Gastrocnemius medialis (tissue), 4 donors: ENCODE data around the gene ADGRB3. TPM values are rescaled to one million over a fixed set of nuclear protein-coding genes. Genes with fewer than 3 reads are reported as not detected.
"Not testable (repeated sequence)": the region's sequence is repeated elsewhere in the genome, so short reads cannot be mapped to it uniquely, and the experiment has no call there.

Experiments used
- ATAC-seq, 2 donors: fragments of 150-250 bp; one replicate each; pipeline ENCODE4 v1.9.1; 2016
- DNase-seq, 2 donors: peaks; one replicate each; pipeline ENCODE4 v3.0.0-alpha.2; 2019
- H3K27ac ChIP-seq, 4 donors: fragments of 200-600 bp; sonication (generic); 1 replicate in 1 of 4; 2 replicates in 3 of 4; pipeline ENCODE4 v1.5.1; 2016 to 2018; ENCODE audit warnings: mild to moderate bottlenecking in 2 of 4, moderate library complexity in 1 of 4
- H3K27me3 ChIP-seq, 3 donors: fragments of 200-600 bp; sonication (generic) in 2 of 3; 1 replicate in 1 of 3; 2 replicates in 2 of 3; pipeline versions ENCODE4 v1.5.1 to v1.6.0; 2016 to 2019; ENCODE audit warnings: mild to moderate bottlenecking in 1 of 3, moderate library complexity in 1 of 3
- H3K36me3 ChIP-seq, 2 donors: fragments of 200-600 bp; sonication (generic) in 1 of 2; one replicate each; pipeline ENCODE4 v1.5.1; 2017 to 2018
- H3K4me1 ChIP-seq, 2 donors: fragments of 200-600 bp; sonication (generic) in 1 of 2; one replicate each; pipeline ENCODE4 v1.5.1; 2016 to 2017; ENCODE audit warnings: mild to moderate bottlenecking in 2 of 2
- H3K4me3 ChIP-seq, 4 donors: fragments of 200-600 bp; sonication (generic) in 3 of 4; 1 replicate in 1 of 4; 2 replicates in 3 of 4; pipeline ENCODE4 v1.5.1; 2016 to 2019; ENCODE audit warnings: mild to moderate bottlenecking in 2 of 4
- H3K9me3 ChIP-seq, 3 donors: fragments of 200-600 bp; sonication (generic) in 2 of 3; 1 replicate in 1 of 3; 2 replicates in 2 of 3; pipeline ENCODE4 v1.5.1; 2016 to 2019
- CTCF ChIP-seq, 5 experiments: fragments of 450-650 bp in 3 of 5; fragments of 200-600 bp in 2 of 5; sonication (generic) in 2 of 5; IDR thresholded peaks in 4 of 5; conservative IDR thresholded peaks in 1 of 5; 1 replicate in 4 of 5; 2 replicates in 1 of 5; pipeline ENCODE4 v1.5.1; 2016 to 2019; ENCODE audit warnings: antibody characterized with exemption in 5 of 5, mild to moderate bottlenecking in 3 of 5, moderate library complexity in 3 of 5
- POLR2A ChIP-seq, 2 donors: fragments of 450-650 bp; IDR thresholded peaks; one replicate each; pipeline ENCODE4 v1.6.1; 2017; ENCODE audit warnings: antibody characterized with exemption in 2 of 2, mild to moderate bottlenecking in 2 of 2, moderate library complexity in 2 of 2
- in situ Hi-C, 4 donors: fragments of 200-750 bp; cut with MboI; loops; one replicate each; pipeline versions ENCODE4 v1.15.0 to v1.8.0; 2017; ENCODE audit warnings: low sequenced_read_pairs in 4 of 4
- intact Hi-C: fragments of 100-400 bp; cut with DNase I; formaldehyde crosslinking; loops from one replicate; pipeline ENCODE4 v1.15.1; 2023; ENCODE audit warnings: low total_unique reads
- total RNA-seq, 4 donors: library from RNA; depleted of rRNA; stranded (reverse); fragments of >200 nt; gene quantifications; one replicate each; pipeline versions ENCODE4 v1.1.0 to v1.2.3, GENCODE V29; 2016

The ADGRB3 gene
- total RNA-seq, 4 donors from 2014 or later, result 0.56 to 0.58 (median 0.58) TPM; not detected in 1

GRCh38 chr6:68975064-68975463, 340.0 kb downstream of the ADGRB3 start:
- Histone ChIP-seq H3K9me3 (no peaks in the 10 kb centered on the region), H3K27me3 (no peaks in the 10 kb centered on the region), H3K4me1 (no peaks in the 10 kb centered on the region), H3K36me3 (no peaks in the 10 kb centered on the region), H3K27ac (no peak overlapping the region), H3K4me3 (no peak overlapping the region)
- TF ChIP-seq POLR2A (IDR thresholded peaks at IDR 0.05) (no peak), CTCF (IDR thresholded peaks at IDR 0.05 in 4 of 5, conservative IDR thresholded peaks at IDR 0.05 in 1 of 5) (no peak)
- DNase-seq, result no peak
- in situ Hi-C loops (no loop called here), intact Hi-C loops (no loop called here)
- no peak for ATAC-seq

DNA sequence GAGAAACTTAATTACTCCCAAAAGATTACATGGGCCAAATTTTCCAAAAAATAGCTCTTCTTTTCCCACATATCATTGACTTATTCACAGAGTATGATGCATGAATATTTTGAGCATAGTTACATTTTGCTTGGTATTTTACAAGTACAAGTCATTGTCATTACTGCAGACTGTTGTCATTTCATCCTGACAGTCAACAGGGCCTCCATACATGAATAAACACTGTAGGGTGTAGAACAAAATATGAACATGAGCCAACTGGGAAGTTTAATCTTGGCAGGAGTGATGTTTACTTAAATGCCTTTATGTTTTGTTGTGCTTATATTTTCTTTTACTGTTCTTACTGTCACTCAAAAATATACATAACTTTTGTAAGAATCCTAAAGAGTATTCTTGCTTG, 340.7 kb downstream of the ADGRB3 start:
- in situ Hi-C loops, result no loop called here
- DNase-seq, result no peak
- ATAC-seq, result no peak
- Histone ChIP-seq H3K36me3 (no peaks in the 10 kb centered on the region), H3K4me1 (no peaks in the 10 kb centered on the region), H3K27ac (no peak overlapping the region), H3K4me3 (no peak overlapping the region), H3K9me3 (no peaks in the 10 kb centered on the region), H3K27me3 (no peaks in the 10 kb centered on the region)
- intact Hi-C loops, result no loop called here
- no peak for TF ChIP-seq CTCF (IDR thresholded peaks at IDR 0.05 in 4 of 5, conservative IDR thresholded peaks at IDR 0.05 in 1 of 5)
- TF ChIP-seq POLR2A (IDR thresholded peaks at IDR 0.05), result no peak

GRCh38 chr6:68976260-68976659, 341.2 kb downstream of the ADGRB3 start:
- no peak for DNase-seq
- intact Hi-C loops (no loop called here), in situ Hi-C loops (no loop called here)

GRCh38 chr6:68978411-68978810, 343.3 kb downstream of the ADGRB3 start:
- intact Hi-C loops, result no loop called here
- H3K36me3 ChIP-seq, result no peaks in the 10 kb centered on the region
- no peaks in the 10 kb centered on the region for H3K9me3 ChIP-seq
- ATAC-seq (no peak), DNase-seq (no peak)
- in situ Hi-C loops, result no loop called here
- no peaks in the 10 kb centered on the region for H3K27me3 ChIP-seq
- no peaks in the 10 kb centered on the region for H3K4me1 ChIP-seq
- no peak overlapping the region for H3K27ac ChIP-seq
- no peak overlapping the region for H3K4me3 ChIP-seq
- no peak for TF ChIP-seq POLR2A (IDR thresholded peaks at IDR 0.05)
- no peak for TF ChIP-seq CTCF (IDR thresholded peaks at IDR 0.05 in 4 of 5, conservative IDR thresholded peaks at IDR 0.05 in 1 of 5)

More at GRCh38 chr6:68976260-68976659, 341.2 kb downstream of the ADGRB3 start:
- no peak overlapping the region for H3K4me3 ChIP-seq
- no peak for TF ChIP-seq CTCF (IDR thresholded peaks at IDR 0.05 in 4 of 5, conservative IDR thresholded peaks at IDR 0.05 in 1 of 5)
- no peak for TF ChIP-seq POLR2A (IDR thresholded peaks at IDR 0.05)
- H3K27ac ChIP-seq, result no peak overlapping the region
- no peak for ATAC-seq
- no peaks in the 10 kb centered on the region for H3K4me1 ChIP-seq
- no peaks in the 10 kb centered on the region for H3K27me3 ChIP-seq
- no peaks in the 10 kb centered on the region for H3K36me3 ChIP-seq
- H3K9me3 ChIP-seq, result no peaks in the 10 kb centered on the region

DNA sequence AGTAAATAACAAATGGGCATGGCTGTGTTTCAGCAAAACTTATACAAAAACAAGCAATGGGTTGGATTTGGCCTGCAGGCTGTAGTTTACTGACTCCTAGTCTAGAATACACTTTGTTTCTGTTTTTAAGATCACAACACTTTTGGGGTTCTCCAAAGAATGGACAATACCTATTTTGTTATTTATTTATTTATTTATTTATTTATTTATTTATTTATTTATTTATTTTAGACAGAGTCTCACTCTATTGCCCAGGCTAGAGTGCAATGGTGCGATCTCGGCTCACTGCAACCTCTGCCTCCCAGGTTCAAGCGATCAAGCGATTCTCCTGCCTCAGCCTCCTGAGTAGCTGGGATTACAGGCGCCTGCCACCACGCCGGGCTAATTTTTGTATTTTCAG, 346.6 kb downstream of the ADGRB3 start:
- H3K27ac ChIP-seq, H3K4me1 ChIP-seq, H3K36me3 ChIP-seq, DNase-seq, H3K4me3 ChIP-seq, H3K27me3 ChIP-seq, ATAC-seq, in situ Hi-C loops, H3K9me3 ChIP-seq, intact Hi-C loops: not testable (repeated sequence)
